IPS-18c (cell line): Measurements from ENCODE around the gene MAPT.

Experiments used
- H3K4me3 ChIP-seq: 2 replicates; pipeline ENCODE4 v1.7.0; 2013; ENCODE audit warnings: low read depth, mild to moderate bottlenecking, low read length, moderate library complexity; ENCODE audit not compliant: insufficient read depth
- H3K9me3 ChIP-seq: one replicate; pipeline ENCODE4 v1.6.1; 2013; ENCODE audit warnings: mild to moderate bottlenecking, low read length, moderate library complexity; ENCODE audit not compliant: control insufficient read depth, insufficient read depth

MAPT gene

GRCh38 chr17:46031440-46031839 lies 137.1 kb downstream of the MAPT start:
- H3K9me3 ChIP-seq, result no peaks in the 10 kb centered on the region
- H3K4me3 ChIP-seq, result no peak overlapping the region

- Histone ChIP-seq H3K9me3 (no peaks in the 10 kb centered on the region), H3K4me3 (no peak overlapping the region)
Observed at GRCh38 chr17:46031920-46032319, 137.6 kb downstream of the MAPT start.

GRCh38 chr17:46032909-46033308 lies 138.6 kb downstream of the MAPT start:
- no peaks in the 10 kb centered on the region for H3K9me3 ChIP-seq

DNA sequence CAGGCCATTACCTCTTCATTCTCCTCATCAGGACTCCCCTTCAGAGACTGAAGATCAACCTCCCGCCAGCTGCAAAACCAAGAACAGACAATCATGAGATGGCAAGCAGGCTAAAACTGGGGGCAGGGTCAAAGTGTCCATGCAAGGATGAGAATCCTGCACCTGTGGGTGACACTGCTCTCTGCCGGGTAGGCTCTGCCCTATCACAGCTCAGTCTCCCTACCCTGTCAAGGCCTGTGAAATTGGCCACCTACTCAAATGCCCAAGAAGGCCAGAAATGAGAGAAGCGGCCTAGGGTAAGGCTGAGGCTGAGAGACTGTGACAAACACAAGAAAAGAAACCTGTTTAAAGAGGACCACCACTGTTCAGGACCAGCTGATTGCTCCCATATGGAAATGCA lies 139.0 kb downstream of the MAPT start:
- Histone ChIP-seq H3K4me3 (no peak overlapping the region), H3K9me3 (no peaks in the 10 kb centered on the region)

More at GRCh38 chr17:46032909-46033308, 138.6 kb downstream of the MAPT start:
- no peak overlapping the region for H3K4me3 ChIP-seq

DNA sequence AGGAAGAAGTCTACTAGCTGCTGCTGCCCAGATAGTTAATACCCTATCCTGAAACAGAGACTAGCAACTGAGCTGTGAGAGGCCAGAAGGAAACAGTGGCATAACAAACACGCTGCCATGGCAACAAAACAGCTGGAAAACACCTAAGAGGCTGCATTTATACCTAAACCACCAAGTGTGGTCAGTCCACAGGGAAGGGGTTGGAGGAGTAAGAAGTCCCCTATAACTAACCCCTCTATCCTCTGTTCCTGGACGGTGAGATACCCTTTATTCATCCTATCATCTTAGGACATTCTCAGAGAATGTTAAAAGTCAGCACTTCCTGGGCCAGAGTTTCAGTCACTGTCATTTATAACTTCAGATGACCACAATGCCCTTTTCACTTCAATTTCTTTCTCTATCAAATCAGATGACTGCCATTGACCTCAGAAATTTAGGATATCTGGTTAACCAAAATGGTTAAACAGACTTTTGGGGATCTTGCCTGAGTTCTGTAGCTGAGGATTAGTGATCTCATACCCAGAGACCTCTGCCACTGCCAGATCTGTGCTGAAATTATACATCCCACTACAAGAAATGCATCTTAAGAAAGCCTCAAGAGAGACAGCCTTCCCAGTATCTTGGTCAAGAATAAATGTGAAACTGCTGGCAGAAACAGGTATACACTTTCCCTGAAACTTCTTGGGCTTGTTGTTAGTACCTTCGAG lies 140.9 kb downstream of the MAPT start:
- Histone ChIP-seq H3K4me3 (no peak overlapping the region), H3K9me3 (no peaks in the 10 kb centered on the region)

- Histone ChIP-seq H3K9me3 (no peaks in the 10 kb centered on the region), H3K4me3 (no peak overlapping the region)
Observed at GRCh38 chr17:46036491-46036890, 142.1 kb downstream of the MAPT start.

DNA sequence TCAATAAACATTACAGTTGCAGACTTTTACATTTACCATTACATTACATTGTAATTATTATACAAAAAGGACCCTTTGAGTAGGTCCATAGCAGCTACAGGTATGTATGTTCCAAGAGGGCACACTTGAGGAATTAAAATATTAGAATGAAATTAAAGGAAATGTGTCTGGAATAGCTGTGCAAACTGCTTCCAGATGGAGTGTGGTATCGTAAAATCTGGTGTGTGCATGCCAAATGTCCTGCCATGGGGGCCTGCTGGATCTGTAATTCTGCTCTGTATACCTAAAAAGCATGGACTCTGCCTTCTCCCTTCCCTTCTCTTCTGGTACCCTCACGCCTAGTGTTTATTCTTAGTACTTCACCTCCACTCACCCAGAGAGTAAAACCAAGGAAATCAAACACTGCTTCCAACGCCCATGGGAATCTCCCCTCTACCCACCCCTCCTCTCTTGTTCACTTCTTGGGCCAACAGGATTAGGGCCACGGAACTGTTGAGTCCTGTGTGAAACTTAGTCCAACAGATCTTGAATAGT lies 143.4 kb downstream of the MAPT start:
- Histone ChIP-seq H3K4me3 (no peak overlapping the region), H3K9me3 (no peaks in the 10 kb centered on the region)

DNA sequence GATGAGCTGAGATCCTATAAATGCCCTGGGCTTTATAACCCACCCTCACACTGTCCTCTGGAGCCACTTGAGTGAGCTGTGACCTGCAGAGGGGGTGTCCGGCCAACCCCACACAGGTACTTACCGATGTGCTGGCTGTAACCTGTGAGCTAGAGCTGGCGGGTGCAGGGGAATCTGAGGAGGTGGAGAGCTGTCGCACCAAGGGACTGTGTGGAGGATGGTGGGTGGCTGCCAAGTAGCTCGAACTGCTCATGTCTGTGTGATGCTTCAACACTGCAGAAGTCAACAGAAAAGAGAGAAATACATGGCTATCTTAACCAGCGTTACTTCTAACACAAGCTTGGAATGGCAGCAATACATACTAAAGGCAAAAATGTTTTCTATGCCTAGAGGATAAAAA lies 144.1 kb downstream of the MAPT start:
- no peaks in the 10 kb centered on the region for H3K9me3 ChIP-seq
- no peak overlapping the region for H3K4me3 ChIP-seq

GRCh38 chr17:46038937-46039336 lies 144.6 kb downstream of the MAPT start:
- Histone ChIP-seq H3K4me3 (no peak overlapping the region), H3K9me3 (no peaks in the 10 kb centered on the region)

GRCh38 chr17:46039592-46040186 lies 145.3 kb downstream of the MAPT start:
- Histone ChIP-seq H3K4me3 (no peak overlapping the region), H3K9me3 (no peaks in the 10 kb centered on the region)

GRCh38 chr17:46042246-46042645 lies 147.9 kb downstream of the MAPT start:
- H3K9me3 ChIP-seq, result no peaks in the 10 kb centered on the region
- H3K4me3 ChIP-seq, result no peak overlapping the region

DNA sequence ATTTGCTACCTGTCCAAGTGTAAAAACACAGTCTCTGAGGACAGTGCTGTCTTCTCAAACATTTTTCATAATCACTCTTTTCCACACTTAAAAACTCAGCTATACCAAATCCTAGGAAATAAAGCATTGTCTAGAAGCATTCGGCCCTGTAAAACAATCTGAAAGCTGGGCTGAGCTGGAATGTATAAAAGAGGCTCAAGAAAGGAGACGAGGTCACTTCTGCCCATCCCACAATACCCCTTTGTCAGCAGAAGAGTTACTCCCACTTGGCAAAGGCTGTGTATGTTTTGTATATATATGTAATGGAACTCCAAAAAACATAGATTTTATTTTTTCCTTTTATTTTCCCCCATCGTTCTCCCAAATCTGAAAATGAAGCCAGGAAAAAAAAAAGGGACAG lies 148.6 kb downstream of the MAPT start:
- Histone ChIP-seq H3K9me3 (no peaks in the 10 kb centered on the region), H3K4me3 (no peak overlapping the region)

DNA sequence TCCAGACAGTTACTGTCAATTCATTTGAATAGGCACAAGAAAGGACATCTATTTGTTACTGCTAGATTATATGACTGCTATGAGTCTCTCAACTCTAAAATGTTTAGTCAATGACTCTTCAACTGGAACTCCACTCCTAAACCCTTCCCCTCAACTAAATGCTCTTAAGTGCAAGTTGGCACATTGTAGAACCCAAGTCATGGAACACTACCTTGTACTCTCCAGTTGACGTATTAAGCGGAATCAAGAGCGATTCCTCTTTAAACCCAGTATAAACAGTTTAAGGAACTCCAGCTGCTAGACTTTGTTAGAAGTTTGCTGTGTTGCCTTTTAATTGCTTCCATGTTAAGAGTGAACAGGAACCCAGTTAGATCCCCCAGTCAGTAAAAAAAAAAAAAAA lies 149.3 kb downstream of the MAPT start:
- no peaks in the 10 kb centered on the region for H3K9me3 ChIP-seq
- H3K4me3 ChIP-seq, result no peak overlapping the region

GRCh38 chr17:46044286-46044928 lies 150.1 kb downstream of the MAPT start:
- Histone ChIP-seq H3K9me3 (no peaks in the 10 kb centered on the region), H3K4me3 (no peak overlapping the region)

DNA sequence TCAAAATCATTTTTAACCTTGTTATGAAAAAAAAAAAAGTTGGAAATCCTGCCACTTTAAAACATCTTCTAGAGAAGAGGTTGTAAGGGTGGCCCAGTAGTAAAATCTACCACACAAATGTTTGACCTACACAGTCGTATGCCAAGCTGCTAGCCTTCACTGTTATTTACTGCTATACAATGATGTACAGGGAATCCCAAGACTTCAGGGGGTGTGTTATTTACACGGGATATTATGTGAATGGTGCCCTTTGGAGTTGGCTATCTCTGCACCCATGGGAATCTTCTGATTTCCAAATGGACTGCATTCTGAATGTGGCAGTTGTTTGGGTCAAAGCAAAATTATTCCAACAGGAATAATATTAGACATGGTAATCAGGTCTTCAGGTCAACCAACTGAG lies 150.6 kb downstream of the MAPT start:
- H3K9me3 ChIP-seq, result no peaks in the 10 kb centered on the region
- H3K4me3 ChIP-seq, result no peak overlapping the region

- no peak overlapping the region for H3K4me3 ChIP-seq
- no peaks in the 10 kb centered on the region for H3K9me3 ChIP-seq
Observed at GRCh38 chr17:46045639-46046038, 151.3 kb downstream of the MAPT start.

DNA sequence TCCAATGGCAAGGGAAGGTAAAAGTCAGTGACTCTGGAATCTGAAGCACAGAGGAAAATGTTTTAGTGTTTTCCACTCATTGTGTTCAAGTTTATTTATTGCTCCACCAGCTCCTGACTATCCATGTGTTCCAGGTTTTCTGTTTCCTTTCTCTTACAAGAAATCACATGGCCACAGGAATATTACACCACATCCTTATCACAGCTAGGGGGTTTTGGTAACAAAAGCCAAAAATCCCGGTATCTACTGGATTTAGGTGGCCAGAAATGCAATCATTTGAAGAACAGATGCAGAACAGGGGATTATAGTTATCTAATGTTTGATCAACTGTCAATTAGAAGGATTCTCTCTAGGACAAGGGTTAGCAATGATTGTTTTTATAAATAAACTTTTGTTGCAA lies 152.6 kb downstream of the MAPT start:
- Histone ChIP-seq H3K4me3 (no peak overlapping the region), H3K9me3 (no peaks in the 10 kb centered on the region)

- Histone ChIP-seq H3K4me3 (no peak overlapping the region), H3K9me3 (no peaks in the 10 kb centered on the region)
Observed at GRCh38 chr17:46047398-46047797, 153.0 kb downstream of the MAPT start.
